C4-2B (cell line): Measurements from ENCODE around the gene NEGR1.

Experiments
- ZFX ChIP-seq: fragments of 450-650 bp; IDR thresholded peaks from 2 replicates; pipeline ENCODE4 v1.6.1; 2017
- TF ChIP-seq, protein P1 (sequence below): fragments of 450-650 bp; conservative IDR thresholded peaks from 2 replicates; pipeline ENCODE4 v1.5.1; 2017; ENCODE audit warnings: mild to moderate bottlenecking

DNA sequence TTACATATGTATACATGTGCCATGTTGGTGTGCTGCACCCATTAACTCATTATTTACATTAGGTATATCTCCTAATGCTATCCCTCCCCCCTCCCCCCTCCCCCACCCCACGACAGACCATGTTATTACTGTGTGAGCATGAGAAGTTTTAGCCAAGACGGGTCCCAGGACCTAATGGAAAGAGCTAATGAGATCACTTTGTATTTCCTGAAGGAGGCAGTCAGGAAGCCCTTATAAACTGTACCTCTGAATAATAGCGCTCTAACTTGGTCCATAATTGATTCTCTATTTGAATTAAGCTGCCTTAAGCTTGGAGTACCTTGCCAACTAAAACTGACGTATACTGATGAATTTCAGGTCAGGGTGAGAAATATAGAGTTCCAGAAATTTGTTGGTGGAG is 4.1 kb upstream of the NEGR1 start:
- TF ChIP-seq, protein P1, sequence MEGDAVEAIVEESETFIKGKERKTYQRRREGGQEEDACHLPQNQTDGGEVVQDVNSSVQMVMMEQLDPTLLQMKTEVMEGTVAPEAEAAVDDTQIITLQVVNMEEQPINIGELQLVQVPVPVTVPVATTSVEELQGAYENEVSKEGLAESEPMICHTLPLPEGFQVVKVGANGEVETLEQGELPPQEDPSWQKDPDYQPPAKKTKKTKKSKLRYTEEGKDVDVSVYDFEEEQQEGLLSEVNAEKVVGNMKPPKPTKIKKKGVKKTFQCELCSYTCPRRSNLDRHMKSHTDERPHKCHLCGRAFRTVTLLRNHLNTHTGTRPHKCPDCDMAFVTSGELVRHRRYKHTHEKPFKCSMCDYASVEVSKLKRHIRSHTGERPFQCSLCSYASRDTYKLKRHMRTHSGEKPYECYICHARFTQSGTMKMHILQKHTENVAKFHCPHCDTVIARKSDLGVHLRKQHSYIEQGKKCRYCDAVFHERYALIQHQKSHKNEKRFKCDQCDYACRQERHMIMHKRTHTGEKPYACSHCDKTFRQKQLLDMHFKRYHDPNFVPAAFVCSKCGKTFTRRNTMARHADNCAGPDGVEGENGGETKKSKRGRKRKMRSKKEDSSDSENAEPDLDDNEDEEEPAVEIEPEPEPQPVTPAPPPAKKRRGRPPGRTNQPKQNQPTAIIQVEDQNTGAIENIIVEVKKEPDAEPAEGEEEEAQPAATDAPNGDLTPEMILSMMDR, result no peak
- TF ChIP-seq ZFX, result no peak
